HEK293T (cell line): ENCODE results near the gene CABP1.

Experiments used
- ARNT ChIP-seq: fragments of 450-650 bp; IDR thresholded peaks from 2 replicates; pipeline ENCODE4 v1.6.1; 2017; ENCODE audit warnings: mild to moderate bottlenecking
- BHLHE40 ChIP-seq: fragments of 450-650 bp; IDR thresholded peaks from 2 replicates; pipeline ENCODE4 v1.6.1; 2016; ENCODE audit warnings: mild to moderate bottlenecking, moderate library complexity, borderline replicate concordance
- FOXA1 ChIP-seq: fragments of 450-650 bp; IDR thresholded peaks from 2 replicates; pipeline ENCODE4 v1.6.1; 2016; ENCODE audit warnings: mild to moderate bottlenecking
- FOXK2 ChIP-seq: fragments of 450-650 bp; IDR thresholded peaks from 2 replicates; pipeline ENCODE4 v1.6.1; 2016; ENCODE audit warnings: mild to moderate bottlenecking
- FOXM1 ChIP-seq: fragments of 450-650 bp; IDR thresholded peaks from 2 replicates; pipeline ENCODE4 v1.6.1; 2017; ENCODE audit warnings: mild to moderate bottlenecking, borderline replicate concordance
- L3MBTL2 ChIP-seq: fragments of 450-650 bp; conservative IDR thresholded peaks from 2 replicates; pipeline ENCODE4 v1.6.1; 2016; ENCODE audit warnings: mild to moderate bottlenecking
- PKNOX1 ChIP-seq: fragments of 450-650 bp; IDR thresholded peaks from 2 replicates; pipeline ENCODE4 v1.6.1; 2016
- SP1 ChIP-seq: fragments of 450-650 bp; IDR thresholded peaks from 2 replicates; pipeline ENCODE4 v1.6.1; 2017
- TARDBP ChIP-seq: fragments of 450-650 bp; IDR thresholded peaks from 2 replicates; pipeline ENCODE4 v1.6.1; 2016

- TF ChIP-seq FOXA1, result no peak
- TF ChIP-seq FOXM1, result no peak
- no peak for TF ChIP-seq FOXK2
- TF ChIP-seq TARDBP, result no peak
- no peak for TF ChIP-seq SP1
- no peak for TF ChIP-seq PKNOX1
- no peak for TF ChIP-seq BHLHE40
- no peak for TF ChIP-seq L3MBTL2
- no peak for TF ChIP-seq ARNT
These were observed 11.4 kb downstream of the CABP1 start for GRCh38 chr12:120651821-120652220.
